Kidney tubule cell (primary cell): ENCODE measurements around the gene PERM1.

Source experiments
- DNase-seq: peaks from one replicate; pipeline ENCODE4 v3.0.0-alpha.2; 2018; ENCODE audit warnings: low spot score

The PERM1 gene

DNA sequence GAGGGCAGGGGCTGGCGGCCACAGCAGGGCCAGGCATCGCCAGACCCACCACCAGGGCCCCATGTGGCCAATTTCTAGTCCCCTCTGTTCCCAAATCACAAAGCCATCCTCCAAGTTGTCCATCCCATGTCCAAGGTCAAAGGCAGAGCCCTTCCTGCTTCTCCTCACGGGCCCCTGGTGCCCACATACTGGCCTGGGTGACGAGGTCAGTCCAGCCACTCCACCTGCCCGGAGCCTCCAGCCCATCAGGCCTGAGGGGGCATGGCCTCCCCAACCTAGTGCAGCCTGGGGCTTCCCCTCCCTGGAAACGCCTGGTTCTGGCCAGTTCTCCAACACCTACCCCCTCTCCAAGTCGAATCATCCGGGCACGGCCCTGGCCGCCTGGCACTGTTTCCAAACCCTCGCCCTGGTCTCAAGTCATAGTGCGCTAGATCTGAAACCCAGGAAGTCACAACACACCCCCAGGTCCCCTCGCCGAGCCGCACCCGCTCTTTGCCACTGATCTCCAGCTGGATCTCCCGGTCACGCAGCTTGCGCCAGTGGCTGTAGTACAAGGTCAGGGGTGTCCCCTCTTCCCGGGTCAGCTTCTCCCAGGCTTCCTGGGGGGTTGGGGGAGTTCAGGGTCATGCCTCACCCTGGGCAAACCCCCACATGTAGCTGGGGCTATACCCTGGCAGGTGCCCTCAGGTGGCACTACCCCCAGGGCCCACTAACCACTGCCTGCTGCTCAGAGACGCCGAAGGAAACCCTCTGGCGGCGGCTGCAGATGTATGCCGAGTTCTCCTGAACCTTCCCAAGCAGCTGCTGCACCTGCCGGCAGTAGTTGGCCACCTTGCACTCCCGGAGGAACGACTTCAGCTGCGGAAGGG, 36.0 kb downstream of the PERM1 start:
- DNase-seq, result no peak

DNA sequence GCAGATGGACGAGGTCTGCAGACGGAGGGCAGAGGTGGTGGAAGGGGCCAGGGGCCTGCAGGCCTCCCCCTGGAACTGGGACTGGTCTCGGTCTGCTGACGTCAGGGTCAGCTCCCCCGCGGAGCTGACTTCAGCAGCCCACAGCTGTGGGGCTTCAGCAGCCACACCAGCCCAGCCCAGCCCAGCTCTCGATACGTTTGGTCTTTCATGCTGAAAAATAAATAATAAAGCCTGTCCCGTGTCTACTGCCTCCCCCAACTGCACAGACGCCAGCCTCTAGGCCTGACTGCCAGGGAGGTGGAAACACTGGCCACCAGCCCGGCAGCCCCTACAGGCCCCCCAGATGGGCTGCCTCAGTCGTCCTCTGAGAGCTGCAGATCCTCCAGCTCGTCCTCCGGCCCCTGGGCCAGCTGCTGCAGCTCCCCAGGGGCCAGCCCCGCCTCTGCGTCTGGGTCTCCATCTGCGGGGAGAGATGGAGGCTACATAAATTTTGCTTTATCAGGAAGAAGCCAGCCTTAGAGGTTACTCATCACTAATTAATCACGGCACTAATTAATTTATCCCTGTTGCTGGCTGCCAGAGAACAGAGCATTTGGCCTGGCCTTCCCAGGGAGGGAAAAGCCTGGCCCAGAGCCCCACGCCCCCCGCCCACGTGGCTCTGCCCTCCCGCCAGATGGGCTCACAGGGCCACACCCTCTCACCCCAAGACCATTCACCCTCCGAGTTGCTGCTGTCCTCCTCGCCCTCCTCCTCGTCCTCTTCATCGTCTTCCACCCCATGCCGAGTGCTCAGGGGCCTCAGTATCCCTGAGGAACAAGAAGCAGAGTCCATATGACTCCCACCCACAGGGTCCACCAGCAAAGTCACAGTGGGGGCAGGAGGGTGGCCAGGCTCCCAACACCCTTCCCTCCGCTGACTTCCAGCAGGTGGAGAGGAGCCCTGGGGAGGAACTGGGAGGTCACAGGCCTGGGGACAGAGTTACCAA, 37.3 kb downstream of the PERM1 start:
- DNase-seq, result no peak

DNA sequence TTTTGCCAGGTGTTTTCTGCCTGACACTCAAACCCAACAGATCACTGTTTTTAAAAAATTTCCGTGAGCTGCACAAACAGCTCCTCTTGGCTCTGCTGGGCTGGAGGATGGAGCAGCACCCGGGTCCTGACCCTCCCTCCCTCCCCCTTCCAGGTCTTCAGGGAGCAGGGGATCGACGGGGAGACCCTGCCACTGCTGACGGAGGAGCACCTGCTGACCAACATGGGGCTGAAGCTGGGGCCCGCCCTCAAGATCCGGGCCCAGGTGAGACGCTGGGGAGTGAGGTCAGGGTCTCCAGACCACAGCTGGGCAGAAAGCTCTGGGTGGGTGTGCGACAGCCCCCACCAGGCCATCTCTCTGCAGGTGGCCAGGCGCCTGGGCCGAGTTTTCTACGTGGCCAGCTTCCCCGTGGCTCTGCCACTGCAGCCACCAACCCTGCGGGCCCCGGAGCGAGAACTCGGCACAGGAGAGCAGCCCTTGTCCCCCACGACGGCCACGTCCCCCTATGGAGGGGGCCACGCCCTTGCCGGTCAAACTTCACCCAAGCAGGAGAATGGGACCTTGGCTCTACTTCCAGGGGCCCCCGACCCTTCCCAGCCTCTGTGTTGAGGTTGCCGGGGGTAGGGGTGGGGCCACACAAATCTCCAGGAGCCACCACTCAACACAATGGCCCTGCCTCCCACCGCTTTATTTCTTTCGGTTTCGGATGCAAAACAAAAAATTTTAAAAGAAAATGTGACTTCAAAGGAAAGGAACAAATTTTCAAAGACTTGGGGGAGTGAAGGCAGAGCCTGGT, 38.1 kb downstream of the PERM1 start:
- no peak for DNase-seq

DNA sequence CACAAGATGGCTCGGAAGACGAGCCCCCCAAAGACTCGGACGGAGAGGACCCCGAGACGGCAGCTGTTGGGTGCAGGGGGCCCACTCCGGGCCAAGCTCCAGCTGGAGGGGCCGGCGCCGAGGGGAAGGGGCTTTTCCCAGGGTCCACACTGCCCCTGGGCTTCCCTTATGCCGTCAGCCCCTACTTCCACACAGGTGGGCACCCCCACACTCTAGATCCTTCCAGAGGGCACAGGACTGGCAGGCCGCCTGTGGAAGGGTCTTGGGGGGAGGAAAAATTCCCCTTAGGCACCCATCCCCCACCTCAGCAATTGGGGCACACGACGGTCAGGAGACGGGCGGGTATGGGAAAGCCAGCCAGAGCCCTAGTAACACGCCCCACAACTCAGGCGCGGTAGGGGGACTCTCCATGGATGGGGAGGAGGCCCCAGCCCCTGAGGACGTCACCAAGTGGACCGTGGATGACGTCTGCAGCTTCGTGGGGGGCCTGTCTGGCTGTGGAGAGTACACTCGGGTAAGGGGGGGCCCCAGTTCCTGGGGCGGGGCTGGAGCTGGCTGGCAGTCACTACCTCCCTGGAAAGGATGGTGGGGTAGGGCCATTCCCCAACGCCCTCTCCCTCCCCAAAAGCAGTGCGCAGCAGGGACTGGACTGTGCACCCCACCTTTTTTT, 38.9 kb downstream of the PERM1 start:
- DNase-seq, result no peak

DNA sequence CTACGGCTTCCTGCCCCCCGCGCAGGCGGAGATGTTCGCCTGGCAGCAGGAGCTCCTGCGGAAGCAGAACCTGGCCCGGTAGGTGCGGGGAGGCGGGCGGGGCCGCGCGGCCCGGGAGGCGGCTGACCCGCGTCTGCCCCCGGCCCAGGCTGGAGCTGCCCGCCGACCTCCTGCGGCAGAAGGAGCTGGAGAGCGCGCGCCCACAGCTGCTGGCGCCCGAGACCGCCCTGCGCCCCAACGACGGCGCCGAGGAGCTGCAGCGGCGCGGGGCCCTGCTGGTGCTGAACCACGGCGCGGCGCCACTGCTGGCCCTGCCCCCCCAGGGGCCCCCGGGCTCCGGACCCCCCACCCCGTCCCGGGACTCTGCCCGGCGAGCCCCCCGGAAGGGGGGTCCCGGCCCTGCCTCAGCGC, 39.5 kb downstream of the PERM1 start:
- DNase-seq, result no peak

DNA sequence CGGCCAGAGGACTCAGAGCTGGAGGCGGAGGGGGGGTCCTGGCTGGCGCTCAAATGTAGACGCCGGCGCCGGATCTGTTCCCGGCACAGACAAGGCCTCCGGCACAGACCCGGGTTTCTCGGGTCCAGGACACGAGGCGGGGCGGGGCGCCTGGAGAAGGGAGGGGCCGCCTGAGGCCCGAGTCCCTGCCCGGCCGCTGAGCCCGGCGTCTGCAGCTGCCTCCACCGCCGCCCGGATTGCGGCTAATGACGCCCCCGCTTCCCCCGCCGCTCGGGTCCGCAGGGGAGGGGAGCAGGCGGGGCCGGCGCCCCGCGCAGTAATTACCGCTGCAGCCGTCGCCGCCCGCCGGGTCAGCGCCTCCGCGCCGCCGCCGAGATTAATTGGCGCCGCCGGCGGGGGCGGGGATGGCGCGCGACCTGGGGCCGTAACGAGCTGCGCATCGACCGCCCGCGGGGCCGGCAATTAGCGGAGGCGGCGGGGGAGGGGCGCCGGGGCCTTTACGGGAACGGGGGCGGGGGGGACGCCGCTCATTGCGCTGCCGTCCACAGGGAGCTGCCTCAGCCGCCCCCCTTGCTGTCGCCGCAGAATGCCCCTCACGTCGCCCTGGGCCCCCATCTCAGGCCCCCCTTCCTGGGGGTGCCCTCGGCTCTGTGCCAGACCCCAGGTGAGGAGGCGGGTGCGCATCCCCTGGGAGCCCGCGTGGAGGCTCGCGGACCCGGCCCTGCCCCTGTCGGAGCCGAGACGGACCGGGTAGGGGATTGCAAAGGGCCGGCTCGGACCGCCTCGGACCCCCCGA, 40.1 kb downstream of the PERM1 start:
- DNase-seq, result peak; percentile 50

DNA sequence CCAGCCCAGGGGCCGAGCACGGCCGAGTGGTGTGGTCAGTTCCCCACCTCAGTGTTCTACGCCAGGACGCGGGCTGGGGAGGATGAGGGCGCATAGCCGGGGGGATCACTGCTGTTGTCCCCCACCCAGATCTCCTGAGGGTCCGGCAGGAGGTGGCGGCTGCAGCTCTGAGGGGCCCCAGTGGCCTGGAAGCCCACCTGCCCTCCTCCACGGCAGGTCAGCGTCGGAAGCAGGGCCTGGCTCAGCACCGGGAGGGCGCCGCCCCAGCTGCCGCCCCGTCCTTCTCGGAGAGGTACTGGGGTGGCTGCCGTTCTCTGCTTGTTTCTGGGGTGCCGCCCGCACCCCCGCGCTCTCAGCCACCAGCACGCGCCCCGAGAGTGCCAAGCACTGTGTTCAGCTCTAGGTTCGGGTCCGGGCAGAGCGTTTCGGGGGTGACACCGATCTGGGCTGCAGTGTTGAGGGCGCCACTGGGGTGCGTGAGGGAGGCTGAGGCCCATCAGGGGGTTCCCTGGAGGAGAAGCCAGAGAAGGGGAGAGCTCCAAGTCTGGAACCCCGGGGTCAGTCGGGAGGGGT, 40.8 kb downstream of the PERM1 start:
- DNase-seq, result no peak

DNA sequence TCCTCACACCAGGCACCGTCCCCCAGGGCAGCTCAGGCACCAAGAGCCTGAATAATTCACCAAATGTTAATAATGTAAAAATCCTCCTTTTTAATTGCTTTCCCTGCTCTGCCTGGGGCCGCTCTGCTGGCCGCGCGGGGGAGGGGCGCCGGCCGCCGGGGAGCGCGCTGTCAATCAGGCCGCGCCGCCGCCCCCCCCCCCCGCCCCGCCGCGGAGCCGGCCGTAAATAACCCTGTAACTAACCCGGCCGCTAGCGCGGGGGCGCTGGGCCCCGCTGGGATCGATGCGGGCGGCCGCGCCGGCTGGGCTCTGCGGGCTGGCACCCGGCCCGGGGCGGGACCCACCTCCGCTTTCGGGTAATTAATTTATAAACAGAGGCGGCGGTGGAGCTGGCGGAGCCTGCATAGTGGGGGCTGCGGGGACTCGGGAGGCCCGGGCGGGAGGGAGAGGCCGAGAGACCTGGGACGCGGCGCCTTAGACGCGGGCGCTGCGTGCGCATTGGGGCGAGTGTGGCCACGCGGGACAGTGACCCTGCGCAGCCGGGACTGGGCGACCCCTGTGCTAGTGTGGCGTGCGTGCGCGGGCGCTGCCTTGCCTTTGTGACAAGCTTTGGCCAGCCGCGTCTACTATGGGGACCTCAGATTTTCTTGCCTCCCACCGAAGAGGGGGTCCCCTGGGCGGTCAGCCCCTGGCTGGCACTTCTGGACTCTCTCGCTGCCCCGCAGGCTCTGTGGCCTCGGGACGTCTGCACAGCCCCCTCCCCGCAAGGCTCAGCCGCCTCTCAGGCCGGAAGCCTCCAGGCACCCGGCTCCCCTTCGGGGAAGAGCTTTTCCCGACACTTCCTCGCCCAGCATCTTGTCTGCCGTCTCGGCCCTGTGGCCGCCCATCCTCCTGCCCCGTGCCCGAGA, 41.5 kb downstream of the PERM1 start:
- peak; percentile 59 for DNase-seq

DNA sequence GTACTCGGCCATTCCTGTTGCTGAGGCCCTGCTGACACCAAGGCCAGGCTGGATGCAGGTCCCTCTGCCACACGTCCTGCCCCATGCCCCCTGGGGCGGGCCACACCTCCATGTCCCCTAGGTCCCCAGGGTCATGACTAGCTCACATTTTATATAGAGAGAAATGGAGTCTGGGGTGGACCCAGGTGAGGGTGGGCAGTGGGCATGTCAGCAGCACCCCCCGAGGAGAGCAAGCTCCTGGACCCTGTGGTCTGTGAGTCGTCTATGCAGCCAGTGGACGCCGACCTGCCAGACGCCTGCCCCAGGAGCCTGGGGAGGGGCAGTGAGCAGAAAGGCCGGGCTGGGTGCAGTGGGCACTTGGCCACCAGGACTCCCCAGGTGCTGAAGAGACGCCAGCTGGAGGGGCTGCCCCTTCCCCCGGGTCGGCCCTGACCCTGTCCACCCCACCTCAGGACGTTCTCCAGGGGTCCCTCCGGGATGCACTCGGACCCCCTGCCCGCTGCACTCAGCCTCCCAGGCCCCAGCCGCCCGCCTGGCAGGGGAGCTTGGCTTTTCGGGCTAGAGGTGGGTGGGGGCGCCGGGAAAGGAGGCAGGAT, 42.3 kb downstream of the PERM1 start:
- no peak for DNase-seq

DNA sequence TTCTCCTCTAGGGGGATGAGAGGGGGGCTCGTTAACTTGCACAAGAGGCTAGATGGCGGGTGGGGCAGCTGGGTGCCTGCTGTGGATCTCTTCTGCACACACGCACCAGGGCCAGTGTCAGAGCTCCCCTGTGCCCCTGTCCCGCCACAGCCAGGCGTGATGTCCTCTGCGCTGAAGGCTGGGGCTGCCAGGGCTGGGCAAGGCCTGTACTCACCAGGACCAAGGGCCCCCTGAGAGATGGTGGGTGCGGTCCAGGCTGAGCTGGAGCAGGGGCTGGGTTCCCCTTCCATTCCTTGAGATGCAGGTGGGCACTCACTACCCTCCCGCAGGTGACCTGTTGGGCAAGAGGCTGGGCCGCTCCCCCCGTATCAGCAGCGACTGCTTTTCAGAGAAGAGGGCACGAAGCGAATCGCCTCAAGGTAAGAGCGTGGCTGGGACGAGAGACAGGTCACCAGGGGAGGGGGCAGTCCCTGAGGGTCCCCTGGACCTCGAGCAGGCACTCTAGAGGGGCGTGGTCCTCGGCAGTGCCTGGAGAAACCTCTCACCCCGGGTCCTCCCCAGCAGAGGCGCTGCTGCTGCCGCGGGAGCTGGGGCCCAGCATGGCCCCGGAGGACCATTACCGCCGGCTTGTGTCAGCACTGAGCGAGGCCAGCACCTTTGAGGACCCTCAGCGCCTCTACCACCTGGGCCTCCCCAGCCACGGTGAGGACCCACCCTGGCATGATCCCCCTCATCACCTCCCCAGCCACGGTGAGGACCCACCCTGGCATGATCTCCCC, 43.0 kb downstream of the PERM1 start:
- no peak for DNase-seq

DNA sequence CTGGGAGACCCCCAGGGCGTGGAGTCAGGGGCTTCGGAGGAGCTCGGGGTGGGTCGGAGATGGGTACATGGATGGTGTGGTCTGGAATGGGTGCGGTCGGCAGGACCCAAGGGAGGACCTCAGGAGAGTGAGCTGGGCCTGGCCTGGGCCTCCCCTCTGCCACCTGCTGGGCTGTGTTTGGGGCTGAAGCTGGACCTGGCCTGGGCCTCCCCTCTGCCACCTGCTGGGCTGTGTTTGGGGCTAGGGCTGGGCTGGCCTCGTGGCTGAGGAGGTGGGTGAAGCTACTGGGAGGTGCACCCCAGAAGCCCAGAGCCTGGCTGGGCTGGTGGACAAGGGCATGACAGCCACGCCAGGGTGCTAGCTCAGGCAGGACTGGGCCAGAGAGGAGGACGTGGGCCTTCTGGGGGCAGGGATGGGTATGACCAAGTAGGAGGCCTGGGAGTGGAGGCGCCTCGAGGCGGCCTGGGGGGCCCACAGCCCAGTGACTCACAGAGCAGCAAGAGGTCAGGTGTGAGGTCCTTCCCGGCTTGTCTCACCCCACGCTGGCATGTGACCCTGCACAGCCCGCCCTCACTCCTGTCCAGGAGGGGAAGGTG, 43.7 kb downstream of the PERM1 start:
- peak; percentile 71 for DNase-seq

DNA sequence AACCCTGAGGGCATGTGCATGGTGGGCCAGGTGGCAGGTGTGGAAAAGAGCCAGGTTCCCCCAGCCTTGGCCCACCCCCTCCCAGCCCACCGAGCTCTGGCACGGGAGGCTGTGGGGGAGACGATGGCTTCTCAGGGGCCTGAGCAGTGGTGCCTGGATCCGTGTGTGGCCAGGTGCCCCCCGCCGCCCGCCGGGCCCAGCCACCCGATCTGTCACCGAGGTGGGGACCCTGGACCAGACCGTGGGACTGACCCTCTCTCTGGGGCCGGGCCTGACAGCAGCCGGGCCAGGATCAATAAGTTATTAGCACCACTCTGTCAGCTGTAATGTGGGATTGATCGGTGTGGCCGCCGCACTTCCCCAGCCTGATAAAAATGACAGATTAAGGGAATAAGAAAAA, 44.4 kb downstream of the PERM1 start:
- DNase-seq, result no peak

DNA sequence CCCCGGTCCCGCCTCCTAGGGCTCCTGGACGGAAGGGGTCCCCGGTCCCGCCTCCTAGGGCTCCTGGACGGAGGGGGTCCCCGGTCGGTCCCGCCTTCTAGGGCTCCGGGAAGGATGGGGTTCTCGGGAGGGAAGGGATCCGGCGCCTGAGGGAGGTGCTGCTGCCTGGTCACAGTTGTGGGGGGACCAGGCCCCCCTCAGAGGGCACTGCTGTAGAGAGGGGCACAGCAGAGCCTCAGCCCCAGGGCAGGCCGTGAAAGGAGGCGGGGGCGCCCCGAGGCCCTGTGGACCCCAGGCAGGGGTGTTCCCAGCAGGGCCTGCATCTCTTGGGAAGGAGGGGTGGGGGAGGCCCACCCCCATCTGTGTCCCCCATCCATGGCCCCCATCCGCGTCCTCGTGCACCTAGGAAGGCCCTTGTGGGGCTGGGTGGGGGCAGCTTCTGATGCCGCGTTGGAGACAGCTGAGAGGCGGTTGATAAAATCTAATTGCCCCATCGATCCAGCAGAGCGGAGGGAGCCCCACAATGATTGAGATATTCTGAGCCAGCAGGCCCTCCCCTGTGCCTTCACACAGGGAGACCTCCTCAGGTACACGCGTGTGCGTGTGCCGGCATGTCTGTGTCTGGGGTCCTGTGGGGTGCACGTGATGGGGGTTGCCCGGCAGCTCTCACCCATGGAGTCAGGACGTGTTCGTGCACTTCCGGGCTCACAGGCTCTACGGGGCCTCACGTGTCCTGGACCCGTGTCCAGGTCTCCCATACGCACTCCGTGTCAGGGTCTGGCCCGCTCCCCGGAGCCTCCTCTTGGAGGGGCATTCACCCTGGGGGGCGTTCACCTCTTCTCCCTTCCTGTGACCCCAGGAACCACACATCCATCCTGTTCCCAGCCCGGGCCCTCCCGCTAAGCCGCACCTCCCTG, 45.3 kb downstream of the PERM1 start:
- DNase-seq, result no peak

DNA sequence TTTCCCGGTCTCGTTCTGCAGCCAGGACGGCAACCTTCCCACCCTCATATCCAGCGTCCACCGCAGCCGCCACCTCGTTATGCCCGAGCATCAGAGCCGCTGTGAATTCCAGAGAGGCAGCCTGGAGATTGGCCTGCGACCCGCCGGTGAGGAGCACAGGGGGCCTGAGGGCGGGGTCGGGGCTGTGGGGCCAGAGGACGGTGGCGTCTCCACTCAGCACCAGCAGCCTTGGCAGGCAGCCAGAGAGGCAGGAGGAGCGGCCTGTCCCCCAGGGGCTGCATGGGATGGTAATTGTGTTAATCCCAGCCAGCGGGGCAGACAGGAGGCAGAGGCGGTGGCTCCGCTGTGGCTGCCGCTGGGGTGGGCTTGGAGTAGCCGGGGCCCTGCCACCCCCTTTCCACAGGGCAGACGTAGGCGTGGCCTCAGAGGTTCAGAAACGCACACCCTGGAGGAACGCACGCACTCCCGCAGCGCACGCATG, 46.1 kb downstream of the PERM1 start:
- no peak for DNase-seq

DNA sequence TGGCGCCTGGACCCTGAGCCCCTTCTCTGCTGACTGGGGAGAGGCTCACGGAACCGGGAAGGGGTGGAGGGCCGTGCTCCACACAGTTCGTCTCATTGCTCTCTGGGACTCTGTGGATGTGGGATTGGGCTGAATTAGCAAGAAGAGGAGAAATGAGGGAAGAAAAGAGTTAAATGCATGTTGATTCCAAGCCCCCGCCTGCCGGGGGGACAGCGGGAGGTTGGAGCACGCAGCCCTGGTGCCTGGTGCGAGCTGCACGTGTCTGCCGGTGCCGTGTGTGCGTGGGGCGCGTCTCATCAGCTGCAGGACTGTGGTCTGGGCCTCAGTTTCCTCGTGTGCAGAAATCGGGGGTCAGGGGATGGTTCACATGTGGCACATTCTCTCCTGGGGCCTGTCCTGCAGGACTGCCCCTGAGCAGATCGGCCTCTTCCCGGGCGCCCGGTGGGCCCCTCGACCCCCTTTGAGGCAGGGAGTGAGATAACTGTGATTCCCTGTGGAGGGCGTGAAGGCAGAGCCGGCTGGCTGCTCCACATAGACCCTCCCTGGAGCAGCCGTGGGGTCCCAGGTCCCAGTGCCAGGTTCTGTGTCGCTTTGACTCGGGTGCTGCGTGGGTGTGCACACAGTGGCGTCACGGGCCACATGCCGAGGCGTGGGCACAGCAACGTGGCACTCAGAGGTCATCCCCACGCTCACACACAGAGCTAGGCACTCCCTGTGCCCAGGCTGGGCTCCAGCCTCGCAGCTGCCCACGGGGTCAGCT, 46.7 kb downstream of the PERM1 start:
- DNase-seq, result no peak

DNA sequence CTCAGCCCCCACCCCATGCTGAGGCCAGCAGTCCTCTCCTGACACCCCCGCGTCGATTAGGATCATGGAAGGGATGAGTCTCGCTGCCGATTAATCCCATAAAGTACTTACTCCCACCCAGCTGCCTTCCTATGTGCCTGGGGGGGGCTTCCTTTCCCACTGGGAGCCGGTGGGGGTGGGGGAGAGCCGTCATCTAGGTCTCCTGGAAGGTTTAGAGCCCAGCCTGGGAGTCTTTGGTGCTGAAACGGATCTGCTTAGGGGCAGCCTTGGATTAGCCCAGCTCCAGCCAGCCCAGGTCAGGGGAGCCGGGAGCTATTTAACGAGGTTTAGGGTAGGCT, 48.3 kb downstream of the PERM1 start:
- DNase-seq, result no peak
